NCI-H82 treated with DMSO at 0.1 percent for 48 hours (cell line): Measurements from ENCODE around the gene SRPK2.
"Not testable (repeated sequence)": the region's sequence is repeated elsewhere in the genome, so short reads cannot be mapped to it uniquely, and the experiment has no call there.

Experiments
- DNase-seq: peaks from one replicate; lab custom pipeline; 2025; ENCODE audit not compliant: unreplicated experiment; lab: John Stamatoyannopoulos, UW

The SRPK2 gene

DNA sequence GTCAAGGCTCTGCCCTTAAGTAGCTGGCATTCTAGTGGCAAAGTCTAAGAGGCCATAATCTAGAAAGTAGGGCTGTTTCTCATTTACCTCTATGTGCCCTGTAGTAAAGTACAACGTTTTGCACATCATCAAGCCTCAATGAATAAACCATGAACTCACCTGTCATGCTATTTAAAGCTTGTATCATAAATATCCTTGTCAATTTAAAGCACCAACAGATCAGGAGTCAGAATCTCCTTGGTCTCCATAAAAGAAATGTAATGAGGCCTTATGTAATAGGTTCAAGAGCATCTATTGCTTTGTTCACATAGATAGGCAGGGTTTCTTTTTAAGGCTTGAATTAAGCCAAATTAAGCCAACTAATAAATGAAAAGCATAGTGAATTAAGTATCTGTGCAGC lies 192.8 kb downstream of the SRPK2 start:
- DNase-seq = no peak

DNA sequence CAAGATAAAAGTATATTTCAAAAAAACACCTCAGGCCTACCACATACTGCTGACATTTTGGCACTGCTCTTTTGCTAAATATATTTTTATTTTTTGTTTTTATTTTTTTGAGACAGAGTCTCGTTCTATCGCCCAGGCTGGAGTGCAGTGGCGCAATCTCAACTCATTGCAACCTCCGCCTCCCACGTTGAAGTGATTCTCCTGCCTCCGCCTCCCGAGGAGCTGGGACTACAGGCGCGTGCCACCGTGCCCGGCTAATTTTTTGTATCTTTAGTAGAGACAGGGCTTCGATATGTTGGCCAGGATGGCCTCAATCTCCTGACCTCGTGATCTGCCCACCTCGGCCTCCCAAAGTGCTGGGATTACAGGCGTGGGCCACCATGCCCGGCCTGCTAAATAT lies 193.8 kb downstream of the SRPK2 start:
- DNase-seq = not testable (repeated sequence)

DNA sequence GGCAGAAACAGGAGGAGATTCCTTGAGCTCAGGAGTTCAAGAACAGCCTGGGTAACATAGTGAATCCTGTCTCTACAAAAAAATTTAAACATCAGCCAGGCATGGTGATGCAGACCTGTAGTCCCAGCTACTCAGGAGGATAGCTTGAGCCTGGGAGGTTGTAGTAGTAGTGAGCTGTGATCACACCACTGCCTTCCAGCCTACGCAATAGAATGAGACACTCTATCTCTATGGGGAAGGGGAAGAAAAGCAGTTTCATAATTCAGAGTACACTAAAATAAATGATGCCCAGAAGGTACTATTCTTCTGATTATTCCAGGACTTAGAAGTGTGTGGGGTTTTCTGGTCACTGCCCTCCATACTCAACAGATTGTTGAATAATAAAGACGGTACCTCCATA lies 197.4 kb downstream of the SRPK2 start:
- no peak for DNase-seq

DNA sequence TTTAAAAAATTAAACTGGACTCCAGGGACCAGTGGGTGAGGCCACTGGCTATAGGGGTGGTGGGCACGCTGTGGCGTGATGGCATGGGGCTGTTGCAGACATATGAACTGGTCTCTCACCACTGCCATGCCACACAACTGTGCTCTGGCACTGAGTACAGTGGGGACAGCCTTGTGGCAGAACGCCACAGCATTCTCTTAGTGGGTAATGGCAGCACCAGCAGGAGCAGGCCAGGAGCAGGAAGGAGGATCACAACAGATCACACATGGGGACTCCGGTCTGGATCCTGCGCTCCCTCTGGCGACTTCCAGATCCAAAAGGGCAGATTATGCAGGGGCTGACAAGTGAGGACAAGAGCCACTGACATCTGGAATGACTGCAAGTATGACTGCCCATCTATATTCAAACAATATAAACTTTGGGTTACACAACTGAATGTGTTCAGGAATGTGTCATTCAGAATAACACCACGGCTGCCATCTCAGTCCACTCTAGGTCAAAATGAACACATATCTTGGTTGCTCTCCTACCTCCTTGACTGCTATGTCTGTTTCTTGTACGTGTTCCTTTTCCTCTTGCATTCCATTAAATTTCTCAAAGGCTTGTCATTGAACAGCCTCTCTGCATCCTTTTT lies 198.7 kb downstream of the SRPK2 start:
- no peak for DNase-seq

DNA sequence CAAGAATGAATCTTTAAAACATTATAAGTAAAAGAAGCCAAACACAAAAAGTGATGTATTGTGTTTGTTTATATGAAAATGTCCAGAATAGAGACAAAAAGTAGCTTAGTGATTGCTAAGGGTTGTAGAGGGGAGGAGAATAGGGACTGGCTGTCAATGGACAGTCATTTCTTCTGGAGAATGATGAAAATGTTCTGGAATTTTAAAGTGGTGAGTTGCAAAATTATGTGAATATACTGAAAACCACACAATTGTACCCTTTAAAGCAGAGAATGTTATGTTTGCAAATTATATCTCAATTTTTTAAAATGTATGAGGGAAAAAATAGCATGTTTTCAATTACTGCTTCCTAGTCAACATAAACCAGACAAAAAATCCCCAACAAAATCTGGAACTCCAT lies 200.5 kb downstream of the SRPK2 start:
- DNase-seq = no peak

DNA sequence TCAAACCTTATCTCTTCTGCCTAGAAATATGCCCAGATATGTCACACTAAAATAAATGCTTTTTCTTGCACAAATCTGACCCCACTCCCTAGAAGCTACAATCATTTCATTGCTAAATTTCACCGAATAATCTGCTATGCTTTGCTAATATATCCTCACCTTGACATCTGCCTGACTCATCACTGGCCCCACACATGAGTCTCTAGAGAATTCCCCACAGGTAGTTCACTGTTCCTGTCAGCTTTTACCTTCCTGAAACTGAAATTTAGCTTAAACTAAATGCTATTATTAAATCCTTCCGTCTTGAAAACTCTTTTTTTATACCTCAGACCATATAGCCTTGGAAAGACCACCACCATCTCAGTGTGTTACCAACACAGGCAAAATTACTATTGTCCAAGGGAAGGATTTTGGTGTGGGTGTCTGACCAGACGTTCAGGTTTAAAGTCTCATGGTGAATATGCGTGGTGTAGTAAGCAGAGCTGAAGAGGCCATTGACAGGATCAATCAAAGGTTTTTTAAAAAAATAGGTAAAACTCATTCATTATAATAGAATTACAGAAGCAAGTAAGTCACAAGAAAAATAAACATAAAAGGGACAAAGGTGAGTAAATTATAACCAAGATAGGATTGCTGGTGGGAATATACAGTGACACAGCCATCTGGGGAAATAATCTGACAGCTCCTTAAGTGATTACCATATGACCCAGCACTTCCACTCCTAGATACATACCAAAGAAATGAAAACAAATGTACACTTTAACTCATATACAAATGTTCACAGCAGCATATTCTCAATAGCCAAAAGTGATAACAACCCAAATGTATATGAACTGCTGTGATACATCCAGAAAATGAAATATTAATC lies 201.2 kb downstream of the SRPK2 start:
- no peak for DNase-seq

DNA sequence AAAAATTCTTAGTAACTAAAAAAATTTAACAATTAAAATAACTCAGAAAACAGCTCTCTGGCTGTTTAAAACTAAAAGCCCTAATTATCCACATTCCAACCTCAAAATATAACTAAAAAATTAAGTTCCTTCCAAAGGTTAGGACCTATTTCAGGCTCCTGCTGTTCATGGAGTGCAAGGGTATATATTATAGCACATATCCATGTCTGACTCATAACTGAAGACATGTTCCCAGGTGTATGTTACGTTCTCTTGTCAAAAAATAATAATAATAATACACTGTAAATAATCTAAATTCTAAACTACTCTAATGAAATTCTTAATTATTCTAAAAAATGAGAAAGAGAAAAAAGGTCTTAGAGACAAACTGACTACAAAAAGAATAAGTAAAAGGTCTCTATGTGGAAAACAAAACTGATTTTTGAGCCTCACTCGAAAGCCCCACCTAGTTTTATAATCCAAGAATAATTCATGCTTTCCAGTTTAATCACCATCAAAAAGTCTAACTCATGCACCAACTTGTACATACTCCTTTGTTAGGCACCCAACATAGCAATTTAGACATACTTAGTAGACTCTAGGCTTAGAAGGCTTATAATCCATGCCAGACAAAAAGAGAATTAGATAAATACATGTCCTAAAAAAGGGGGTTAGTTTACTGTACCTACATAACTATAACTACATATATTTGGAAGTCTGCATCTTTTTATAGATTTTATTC lies 203.3 kb downstream of the SRPK2 start:
- DNase-seq = no peak

DNA sequence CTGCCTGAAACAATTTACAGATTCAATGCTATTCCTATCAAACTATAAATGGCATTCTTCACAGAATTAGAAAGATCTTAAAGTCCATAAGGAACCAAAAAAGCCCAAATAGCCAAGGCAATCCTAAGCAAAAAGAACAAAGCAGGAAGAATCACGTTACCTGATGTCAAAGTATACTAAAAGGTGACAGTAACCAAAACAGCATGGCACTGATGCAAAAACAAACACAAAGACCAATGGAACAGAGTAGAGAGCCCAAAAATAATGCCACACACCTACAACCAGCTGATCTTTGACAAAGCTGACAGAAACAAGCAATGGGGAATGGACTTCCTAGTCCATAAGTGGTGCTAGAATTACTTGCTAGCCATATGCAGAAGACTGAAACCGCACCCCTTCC lies 208.7 kb downstream of the SRPK2 start:
- DNase-seq = no peak

DNA sequence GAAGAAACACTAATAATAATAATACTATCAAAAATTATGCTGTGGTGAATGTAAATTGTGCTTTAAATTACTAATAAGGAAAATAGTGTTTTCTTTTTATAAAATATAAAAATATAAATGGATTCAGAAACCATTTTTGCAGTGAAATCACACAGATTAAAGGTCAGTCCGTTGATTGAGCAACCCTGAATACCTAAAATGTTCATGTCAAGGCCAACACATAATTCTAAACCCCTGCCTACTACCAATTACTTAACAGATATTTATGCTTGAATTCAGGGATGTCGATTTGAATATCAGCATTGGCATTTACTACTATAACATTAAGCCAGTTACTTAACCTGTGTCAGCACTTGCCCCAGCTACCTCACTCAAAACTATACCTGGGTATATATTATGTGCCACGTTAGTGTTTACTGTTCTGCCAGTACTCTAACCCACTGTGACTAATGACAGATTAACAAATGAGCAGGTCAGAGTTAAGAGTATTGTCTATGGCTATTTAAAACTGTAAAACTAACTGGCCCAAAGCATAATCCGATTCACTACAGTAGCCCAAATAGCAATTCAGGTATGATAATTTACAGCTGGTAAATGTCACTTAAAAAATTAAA lies 209.7 kb downstream of the SRPK2 start:
- peak; percentile 47 for DNase-seq

DNA sequence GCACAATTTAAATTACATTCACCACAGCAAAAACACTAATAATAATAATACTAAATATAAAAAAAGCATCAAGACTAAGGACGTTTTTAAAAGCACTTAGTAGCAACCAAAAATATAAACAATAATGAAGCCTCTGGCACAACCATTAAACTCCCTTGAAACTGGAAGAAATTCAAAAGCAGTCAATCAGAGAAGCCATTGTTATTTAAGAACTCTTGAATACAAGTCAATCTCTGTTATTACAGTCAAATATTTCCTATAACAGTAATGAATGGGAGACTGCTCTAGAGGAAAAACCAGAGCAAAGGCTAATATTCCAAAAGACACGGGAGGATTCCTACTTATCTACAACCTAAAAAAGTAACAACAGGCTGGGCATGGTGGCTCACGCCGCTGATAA lies 210.5 kb downstream of the SRPK2 start:
- no peak for DNase-seq

DNA sequence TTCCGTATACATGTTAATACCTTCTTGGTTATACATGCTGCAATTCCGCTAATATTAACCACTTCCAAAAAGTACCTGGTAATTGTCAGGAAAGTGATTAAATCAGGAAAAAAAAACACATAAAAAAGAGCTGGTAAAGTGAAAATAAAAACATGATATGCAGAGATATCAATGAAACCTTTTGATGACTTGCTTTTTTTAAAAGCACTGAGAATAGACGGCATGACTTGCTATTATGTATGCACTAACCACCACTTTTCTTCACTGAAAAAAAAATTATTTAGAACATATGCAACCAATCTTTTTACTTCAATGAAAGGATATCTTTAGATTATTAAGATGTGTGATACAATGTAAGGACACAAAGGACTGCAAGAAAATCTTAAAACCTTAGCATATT lies 211.7 kb downstream of the SRPK2 start:
- DNase-seq = no peak

DNA sequence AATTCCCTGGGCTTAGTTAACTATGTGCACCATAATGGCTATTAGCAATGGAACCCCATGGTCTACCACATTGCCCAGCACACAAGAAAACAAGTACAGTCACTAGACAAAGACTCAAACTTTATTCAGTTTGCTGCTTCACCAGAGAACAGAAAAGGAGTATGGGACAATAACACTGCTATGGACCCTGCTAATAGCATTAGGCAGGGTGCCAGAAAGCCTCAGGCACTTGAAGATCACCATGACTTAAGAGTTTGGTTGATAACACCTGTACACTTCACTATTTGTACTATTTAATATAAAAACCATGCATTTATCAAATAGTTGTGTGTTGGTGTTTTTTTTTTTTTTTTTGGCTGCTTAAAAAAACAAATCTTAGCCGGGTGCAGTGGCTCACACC lies 215.1 kb downstream of the SRPK2 start:
- DNase-seq = peak; percentile 16

DNA sequence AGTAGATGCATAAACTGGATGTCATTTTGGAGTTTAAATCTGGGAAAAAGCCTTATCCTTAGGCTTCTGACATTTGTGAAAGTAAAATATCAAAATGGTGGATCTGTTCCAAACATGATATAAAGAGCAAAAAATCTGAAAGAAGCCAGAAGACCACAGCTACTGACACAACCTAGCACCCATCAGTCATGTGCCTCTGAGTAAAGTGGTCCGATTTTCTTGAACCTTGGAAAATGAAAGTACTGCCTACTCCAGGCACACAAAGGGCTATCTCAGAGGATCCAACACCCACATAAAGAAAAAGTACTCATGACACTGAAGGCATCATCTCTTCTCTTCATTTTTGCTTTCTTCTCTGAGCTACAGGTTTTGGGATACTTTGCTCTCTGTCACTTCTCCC lies 224.0 kb downstream of the SRPK2 start:
- DNase-seq = no peak

DNA sequence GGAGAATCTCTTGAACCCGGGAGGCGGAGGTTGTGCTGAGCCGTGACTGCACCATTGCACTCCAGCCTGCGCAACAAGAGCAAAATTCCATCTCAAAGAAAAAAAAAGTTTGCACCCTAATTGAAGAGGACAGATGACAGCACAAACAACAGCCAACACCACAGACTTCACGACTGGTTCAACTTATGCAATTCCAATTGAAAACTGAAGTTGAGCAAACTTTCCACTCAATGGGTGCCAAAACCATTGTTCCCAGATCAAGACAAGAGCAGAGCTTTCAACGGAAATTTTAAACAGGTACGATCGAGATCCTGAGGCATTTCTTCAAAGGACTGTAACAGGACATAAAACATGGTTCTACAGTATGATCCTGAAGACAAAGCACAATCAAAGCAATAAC lies 225.0 kb downstream of the SRPK2 start:
- no peak for DNase-seq

DNA sequence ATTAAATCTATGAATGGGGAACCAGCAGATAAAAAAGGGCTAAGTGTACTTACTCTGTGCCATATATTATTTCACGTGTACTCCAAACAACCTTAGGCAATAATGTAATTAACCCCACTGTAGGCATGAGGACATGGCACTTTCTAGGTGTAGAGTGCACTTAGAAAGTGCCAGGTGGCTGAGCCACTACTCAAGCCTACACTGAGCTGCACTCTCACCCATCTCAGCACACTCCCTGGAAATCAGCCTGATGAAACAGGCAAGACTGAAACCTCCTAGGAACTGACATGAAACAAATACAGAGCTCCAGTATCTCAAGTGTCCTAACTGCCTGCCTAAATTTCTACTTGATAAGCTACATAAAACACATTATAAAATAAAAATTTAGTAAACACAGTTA lies 227.4 kb downstream of the SRPK2 start:
- DNase-seq = no peak

DNA sequence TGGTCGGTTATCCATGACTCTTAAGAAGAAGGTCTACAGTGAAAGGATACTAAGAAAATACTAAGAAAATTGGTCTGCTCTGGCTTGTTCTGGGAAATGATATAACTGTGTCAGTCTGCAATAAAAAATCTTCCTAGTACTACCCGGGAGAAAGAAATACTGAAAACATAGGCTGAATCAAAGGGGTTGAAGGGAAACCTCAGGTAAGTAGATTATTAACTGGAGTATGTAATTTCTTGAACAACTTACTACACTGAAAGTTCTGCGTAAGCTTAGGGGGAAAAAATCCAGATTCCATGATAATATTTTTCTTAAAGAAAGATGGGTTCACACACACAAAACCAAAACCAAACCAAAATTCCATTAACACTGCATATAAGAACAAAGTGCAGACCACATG lies 231.4 kb downstream of the SRPK2 start:
- DNase-seq = no peak

DNA sequence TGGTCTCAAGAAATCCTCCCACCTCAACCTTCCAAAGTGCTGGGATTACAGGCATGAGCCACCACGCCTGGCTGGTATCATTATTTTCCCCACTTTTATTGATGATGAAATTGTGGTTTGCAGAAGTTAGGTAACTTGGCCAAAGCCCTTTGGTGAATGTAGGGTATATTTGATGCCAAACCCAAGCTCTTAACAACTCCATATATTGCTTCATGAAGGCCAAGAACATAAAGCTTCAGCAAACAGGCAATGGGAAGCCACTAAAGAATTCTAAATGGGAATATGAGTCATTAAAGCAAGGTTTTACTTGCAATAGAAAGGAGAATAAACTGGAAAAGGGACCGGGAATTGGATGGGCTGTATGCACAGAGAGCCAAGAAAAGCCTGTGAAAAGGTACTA lies 232.0 kb downstream of the SRPK2 start:
- no peak for DNase-seq

DNA sequence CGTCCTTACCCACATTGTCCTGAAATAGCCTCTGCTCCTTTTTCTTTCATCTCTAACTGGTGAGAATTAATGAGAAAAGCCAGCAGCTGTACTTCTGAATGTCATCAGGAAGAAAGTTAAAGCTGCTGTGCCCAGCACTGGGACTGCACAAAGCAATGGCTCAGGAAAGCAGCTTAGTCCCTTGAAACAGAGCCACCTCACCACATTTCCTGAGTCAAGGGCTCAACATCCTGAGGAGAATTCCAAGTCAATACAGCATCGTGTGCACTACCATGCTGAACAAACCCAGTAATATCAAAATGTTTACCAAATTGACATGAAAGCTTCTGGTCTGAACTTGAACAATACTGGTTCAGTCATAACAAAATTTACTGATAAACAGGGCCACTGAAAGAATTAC lies 234.6 kb downstream of the SRPK2 start:
- no peak for DNase-seq

DNA sequence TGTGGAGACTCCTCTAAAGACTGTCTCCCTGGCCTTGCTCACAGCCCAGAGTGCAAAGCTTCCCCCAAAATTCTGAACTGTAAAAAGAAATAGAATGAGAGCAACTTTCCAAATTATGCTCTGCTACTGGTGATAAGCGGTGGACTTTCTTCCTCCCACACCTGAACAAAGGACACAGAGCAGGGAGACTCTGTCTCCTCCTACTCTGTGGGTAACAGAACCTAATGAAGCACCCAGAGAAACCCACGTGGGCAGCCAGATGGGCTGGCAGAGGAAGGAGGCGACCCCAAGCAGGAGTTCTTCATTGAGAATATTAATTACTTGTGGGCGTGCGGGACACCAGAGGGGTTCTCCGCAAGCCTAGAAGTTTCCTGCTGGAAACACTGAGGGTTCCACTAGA lies 235.2 kb downstream of the SRPK2 start:
- no peak for DNase-seq

DNA sequence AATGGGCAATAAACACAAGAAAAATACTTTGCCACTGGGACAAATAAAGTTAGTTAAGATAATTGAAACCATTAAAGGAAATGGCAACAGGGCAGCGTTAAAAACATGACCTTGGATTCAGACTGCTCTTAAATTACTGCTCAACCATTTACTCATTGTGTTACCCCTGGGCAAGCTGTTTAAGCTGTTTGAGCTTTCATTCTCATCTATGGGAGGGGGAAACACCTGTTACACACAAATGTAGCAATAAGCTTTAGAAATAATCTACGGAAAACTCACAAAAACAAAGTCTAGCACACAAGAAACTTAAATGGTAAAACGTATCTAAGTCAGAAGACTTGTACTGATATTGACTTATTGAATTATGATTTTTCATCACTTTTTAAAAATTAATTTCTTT lies 237.6 kb downstream of the SRPK2 start:
- DNase-seq = no peak

DNA sequence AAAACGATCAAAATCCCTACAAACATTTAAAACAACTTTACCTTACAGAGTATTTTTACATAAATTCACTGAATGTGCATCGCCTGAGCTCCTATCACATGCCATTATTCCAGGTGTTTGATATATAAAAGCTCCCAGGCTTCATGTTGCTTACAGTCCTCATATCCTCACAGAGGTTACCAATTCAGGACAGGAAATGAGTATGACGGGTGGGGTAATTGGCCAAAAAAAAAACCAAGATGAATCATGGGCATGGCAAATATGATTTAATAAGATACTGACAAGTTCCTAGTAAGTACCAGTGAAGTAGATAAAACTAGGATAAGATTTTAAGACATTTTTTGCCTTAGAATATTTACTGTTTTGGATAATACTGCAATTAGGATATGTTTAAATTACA lies 238.9 kb downstream of the SRPK2 start:
- no peak for DNase-seq

DNA sequence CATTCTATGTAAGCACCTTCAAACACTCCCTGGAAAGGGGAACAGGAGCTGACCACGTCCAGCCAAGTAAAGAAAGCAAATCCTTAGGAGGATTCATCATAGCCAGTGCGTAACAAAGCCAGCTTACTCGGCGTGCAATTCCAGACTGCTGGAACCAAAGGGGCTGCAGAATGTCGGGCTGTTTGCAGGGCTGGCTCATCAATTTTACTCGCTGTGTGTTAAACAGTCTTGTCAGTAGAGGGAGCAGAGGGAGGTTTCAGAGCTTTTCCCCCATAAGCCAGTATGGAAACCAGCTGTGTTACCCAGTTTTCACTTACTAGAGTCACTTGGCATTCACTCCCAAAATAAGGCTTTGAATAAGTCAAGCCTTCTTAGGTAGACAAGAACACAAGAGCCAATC lies 247.7 kb downstream of the SRPK2 start:
- no peak for DNase-seq
